Measurements from ENCODE around the gene BMPR1B.
"Not testable (repeated sequence)": the region's sequence is repeated elsewhere in the genome, so short reads cannot be mapped to it uniquely, and the experiment has no call there.

The BMPR1B gene

DNA sequence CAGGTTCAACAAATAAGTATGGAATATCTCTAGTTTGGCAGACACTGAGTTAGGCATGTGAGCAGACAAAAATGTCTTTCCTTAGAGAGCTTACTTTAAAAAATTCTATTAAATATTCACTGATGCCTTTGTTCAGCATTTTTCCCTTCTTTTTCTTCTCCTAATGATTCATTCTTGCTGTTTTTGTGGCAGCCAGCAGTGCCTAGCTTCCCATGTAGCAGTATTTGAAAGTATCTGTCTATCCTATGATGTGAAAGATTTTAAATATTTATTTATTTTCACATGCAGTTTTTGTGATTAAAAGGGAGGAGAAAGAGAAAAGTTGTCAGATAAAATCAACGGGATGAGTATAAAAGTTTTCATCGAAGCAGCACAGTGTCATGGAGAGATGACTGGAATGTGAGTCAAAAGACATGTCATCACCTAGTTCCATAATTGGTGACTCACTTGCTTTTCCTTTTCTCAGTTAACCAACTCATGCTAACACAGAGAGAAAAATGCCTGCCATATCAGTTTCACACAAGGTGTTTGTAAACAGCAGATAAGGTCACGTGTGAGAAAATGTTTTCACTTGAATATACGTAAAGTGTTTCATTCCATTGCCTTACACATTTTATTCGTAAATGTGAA lies 69.8 kb downstream of the BMPR1B start:
- Histone ChIP-seq H3K4me3 (no peak overlapping the region), H3K27ac (no peak overlapping the region)

- no peak overlapping the region for H3K4me3 ChIP-seq
- H3K27ac ChIP-seq, result peak overlapping the region in 1 of 21 experiments; percentile 16
These were observed 71.1 kb downstream of the BMPR1B start for GRCh38 chr4:94828882-94829281.

GRCh38 chr4:94831607-94832006 lies 73.9 kb downstream of the BMPR1B start:
- no peak overlapping the region for H3K27ac ChIP-seq
- no peak overlapping the region for H3K4me3 ChIP-seq

DNA sequence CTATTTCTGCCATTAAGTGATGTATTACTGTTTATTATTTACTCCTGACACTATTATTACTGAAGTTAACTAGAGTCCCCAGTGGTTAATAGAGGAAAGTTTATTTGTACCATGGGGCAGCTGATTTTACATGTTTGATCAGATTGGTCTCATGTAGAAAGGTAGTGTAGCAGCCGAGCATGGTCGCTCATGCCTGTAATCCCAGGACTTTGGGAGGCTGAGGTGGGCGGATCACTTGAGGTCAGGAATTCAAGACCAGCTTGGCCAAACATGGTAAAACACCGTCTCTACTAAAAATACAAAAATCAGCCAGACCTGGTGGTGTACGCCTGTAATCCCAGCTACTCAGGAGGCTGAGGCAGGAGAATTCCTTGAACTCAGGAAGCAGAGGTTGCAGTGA lies 74.6 kb downstream of the BMPR1B start:
- H3K4me3 ChIP-seq, H3K27ac ChIP-seq: not testable (repeated sequence)

GRCh38 chr4:94833394-94833793 lies 75.6 kb downstream of the BMPR1B start:
- H3K27ac ChIP-seq, result no peak overlapping the region
- no peak overlapping the region for H3K4me3 ChIP-seq

- Histone ChIP-seq H3K27ac (no peak overlapping the region), H3K4me3 (no peak overlapping the region)
These were observed 76.7 kb downstream of the BMPR1B start for GRCh38 chr4:94834501-94834900.

DNA sequence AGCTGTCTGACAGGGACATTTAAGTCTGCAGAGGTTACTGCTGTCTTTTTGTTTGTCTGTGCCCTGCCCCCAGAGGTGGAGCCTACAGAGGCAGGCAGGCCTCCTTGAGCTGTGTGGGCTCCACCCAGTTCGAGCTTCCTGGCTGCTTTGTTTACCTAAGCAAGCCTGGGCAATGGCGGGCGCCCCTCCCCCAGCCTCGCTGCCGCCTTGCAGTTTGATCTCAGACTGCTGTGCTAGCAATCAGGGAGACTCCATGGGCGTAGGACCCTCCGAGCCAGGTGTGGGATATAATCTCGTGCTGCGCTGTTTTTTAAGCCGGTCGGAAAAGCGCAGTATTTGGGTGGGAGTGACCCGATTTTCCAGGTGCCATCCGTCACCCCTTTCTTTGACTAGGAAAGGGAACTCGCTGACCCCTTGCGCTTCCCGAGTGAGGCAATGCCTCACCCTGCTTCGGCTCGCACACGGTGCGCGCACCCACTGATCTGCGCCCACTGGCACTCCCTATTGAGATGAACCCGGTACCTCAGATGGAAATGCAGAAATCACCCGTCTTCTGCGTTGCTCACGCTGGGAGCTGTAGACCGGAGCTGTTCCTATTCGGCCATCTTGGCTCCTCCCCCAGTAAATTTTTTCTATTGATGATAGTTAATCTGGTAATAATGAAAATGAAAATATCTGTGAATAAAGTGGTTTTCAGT lies 83.6 kb downstream of the BMPR1B start:
- peak overlapping the region in 1 of 7 experiments; percentile 24 for H3K4me3 ChIP-seq

DNA sequence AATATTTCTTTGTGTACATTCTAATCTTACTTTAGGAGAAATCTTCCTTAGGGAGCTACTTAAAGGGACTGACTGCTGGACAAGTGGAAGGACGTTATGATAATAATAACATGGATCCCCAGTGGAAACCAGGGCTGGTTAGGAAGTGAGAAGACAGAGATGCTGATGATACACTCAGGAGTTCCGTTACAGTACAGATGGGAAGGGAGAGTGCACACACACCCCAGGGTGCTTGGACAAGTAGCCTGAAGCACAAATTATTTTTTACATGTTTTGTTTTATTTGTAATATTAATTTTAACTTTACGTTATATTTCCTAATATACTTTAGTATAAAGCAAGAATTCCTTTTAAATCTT lies 84.1 kb downstream of the BMPR1B start:
- Histone ChIP-seq H3K27ac (no peak overlapping the region), H3K4me3 (peak overlapping the region in 1 of 7 experiments; percentile 24)

More for the DNA sequence above, 83.6 kb downstream of the BMPR1B start:
- H3K27ac ChIP-seq, result not testable (repeated sequence)

DNA sequence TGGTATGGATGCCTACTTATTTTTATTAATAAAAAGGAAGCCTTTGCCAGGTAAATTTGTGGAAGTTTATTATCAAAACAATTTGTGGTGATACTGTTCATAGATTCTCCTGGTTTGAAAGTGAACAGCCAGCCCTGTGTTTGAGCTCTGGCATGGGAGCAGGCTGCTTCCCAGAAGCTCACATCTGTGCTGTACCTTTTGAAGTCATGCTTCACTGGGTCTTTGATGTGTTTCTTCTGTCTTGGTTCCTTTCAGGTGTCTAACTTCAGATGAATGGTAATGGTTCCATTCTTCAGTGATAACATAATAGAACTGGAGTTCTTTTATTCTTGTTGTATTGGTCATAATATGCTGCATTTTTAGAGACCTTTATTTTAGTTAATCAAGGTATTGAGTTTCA lies 85.5 kb downstream of the BMPR1B start:
- no peak overlapping the region for H3K27ac ChIP-seq
- no peak overlapping the region for H3K4me3 ChIP-seq

GRCh38 chr4:94848326-94848725 lies 90.6 kb downstream of the BMPR1B start:
- Histone ChIP-seq H3K27ac (no peak overlapping the region), H3K4me3 (no peak overlapping the region)

GRCh38 chr4:94849901-94850300 lies 92.1 kb downstream of the BMPR1B start:
- no peak overlapping the region for H3K4me3 ChIP-seq
- no peak overlapping the region for H3K27ac ChIP-seq

DNA sequence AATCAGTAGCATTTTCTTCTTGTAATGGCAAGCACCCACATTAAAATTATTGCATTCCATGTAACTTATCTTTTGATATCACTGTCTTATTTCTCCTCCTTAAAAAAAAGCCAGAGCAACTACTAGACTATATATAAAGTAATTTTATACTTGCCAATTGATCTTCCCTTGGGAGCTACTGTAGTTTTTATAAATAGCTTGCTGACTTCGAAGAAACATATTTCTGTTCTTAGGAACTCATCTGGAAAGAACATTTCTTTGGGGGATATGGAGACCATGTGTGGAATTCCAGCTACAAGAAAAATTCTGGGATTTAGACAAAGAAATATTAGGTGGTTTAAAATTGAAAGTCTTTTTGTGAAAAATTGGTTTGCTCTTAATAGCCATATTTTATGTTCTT lies 94.9 kb downstream of the BMPR1B start:
- no peak overlapping the region for H3K27ac ChIP-seq
- no peak overlapping the region for H3K4me3 ChIP-seq

DNA sequence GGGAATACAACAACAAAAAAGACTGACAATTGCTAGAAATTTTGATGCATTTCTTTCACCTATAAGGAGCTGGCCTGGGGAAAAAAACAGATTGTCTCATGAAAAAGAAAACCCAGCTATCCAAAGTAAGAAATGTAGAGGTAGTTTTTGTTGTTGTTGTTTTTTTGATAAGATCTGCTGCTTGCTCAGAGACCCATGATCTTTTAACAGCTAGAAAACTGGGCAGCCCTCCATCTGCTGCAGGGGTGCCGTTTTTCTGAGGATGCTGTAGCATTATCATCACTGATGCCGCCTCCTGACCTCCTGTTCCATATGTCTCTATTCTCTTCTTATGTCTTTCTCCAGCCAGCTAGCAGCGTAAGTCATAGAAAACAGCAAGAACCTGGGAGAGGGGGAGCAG lies 98.3 kb downstream of the BMPR1B start:
- H3K27ac ChIP-seq, result no peak overlapping the region
- no peak overlapping the region for H3K4me3 ChIP-seq

- no peak overlapping the region for H3K4me3 ChIP-seq
- H3K27ac ChIP-seq, result no peak overlapping the region
These were observed 112.4 kb downstream of the BMPR1B start for GRCh38 chr4:94870146-94870545.

GRCh38 chr4:94871644-94872305 lies 114.0 kb downstream of the BMPR1B start:
- Histone ChIP-seq H3K27ac (no peak overlapping the region), H3K4me3 (no peak overlapping the region)

- Histone ChIP-seq H3K27ac (no peak overlapping the region), H3K4me3 (no peak overlapping the region)
These were observed 120.2 kb downstream of the BMPR1B start for GRCh38 chr4:94877973-94878372.

DNA sequence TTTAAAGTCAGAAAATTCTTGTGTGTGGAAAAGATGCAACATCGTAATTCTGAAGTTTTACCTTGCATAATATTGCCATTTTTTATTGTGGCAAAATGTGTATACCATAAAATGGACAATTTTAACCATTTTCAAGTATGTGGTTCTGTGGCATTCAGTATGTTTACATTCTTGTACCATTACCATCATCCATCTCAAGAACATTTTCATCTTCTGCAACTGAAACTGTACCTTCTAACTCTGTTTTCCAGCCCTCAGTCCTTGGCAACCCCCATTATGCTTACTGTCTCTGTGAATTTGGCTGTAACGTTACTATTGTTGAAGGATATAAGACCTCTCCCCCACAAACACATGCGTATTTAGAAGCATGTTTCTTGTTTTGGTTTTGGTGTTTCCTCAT lies 123.2 kb downstream of the BMPR1B start:
- no peak overlapping the region for H3K4me3 ChIP-seq
- H3K27ac ChIP-seq, result no peak overlapping the region

GRCh38 chr4:94882756-94883155 lies 125.0 kb downstream of the BMPR1B start:
- H3K4me3 ChIP-seq, result no peak overlapping the region

GRCh38 chr4:94887027-94887426 lies 129.3 kb downstream of the BMPR1B start:
- H3K4me3 ChIP-seq, result no peak overlapping the region
- no peak overlapping the region for H3K27ac ChIP-seq

More at GRCh38 chr4:94882756-94883155, 125.0 kb downstream of the BMPR1B start:
- H3K27ac ChIP-seq, result no peak overlapping the region

GRCh38 chr4:94889523-94889922 lies 131.8 kb downstream of the BMPR1B start:
- Histone ChIP-seq H3K27ac (no peak overlapping the region), H3K4me3 (no peak overlapping the region)

DNA sequence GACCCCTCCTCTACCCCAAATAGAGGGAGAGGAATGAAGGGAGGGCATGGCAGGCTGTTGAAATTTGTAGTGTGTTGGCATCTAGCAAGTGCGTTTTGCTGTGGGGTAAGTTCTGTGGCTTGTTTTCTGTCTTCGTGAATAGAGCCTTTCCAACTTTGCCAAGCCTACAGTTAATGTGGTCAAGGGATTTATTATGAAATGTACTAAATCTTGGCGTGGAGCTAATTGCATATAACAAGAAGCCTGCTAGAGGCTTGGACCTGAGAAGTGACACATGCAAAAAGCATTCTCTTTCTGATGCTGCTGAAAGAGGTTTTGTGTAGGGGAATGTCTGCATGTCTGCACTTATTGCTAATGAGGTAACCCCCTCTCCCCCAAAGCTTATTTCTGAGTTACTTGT lies 132.2 kb downstream of the BMPR1B start:
- no peak overlapping the region for H3K4me3 ChIP-seq
- no peak overlapping the region for H3K27ac ChIP-seq

All from skin epidermis (tissue), 12 donors.